Sigmoid colon (tissue), 7 donors: ENCODE measurements around the gene GREB1L. TPM values are rescaled to one million over a fixed set of nuclear protein-coding genes. Genes with fewer than 3 reads are reported as not detected.
"Not testable (repeated sequence)": the region's sequence is repeated elsewhere in the genome, so short reads cannot be mapped to it uniquely, and the experiment has no call there.

Source experiments
- DNase-seq: peaks from one replicate; pipeline ENCODE4 v3.0.0-alpha.2; 2019
- H3K27ac ChIP-seq, 4 donors: fragments of 200-600 bp; sonication (generic); one replicate each; pipeline ENCODE4 v1.5.1; 2016 to 2019; ENCODE audit warnings: mild to moderate bottlenecking in 1 of 4
- H3K27me3 ChIP-seq, 3 donors: fragments of 200-600 bp; sonication (generic); one replicate each; pipeline ENCODE4 v1.5.1; 2019; ENCODE audit warnings: mild to moderate bottlenecking in 1 of 3
- H3K36me3 ChIP-seq, 4 donors: fragments of 200-600 bp; sonication (generic); one replicate each; pipeline ENCODE4 v1.5.1; 2016 to 2019
- H3K4me1 ChIP-seq, 4 donors: fragments of 200-600 bp; sonication (generic); one replicate each; pipeline ENCODE4 v1.5.1; 2017 to 2019
- H3K4me3 ChIP-seq, 4 donors: fragments of 200-600 bp; sonication (generic); one replicate each; pipeline ENCODE4 v1.5.1; 2017 to 2019; ENCODE audit warnings: mild to moderate bottlenecking in 2 of 4, moderate library complexity in 1 of 4
- H3K9me3 ChIP-seq, 4 donors: fragments of 200-600 bp in 3 of 4; sonication (generic) in 3 of 4; one replicate each; pipeline versions ENCODE4 v1.5.1 to v1.6.1; 2013 to 2019
- EP300 ChIP-seq, 4 donors: sonication (generic); formaldehyde crosslinking; IDR thresholded peaks; one replicate each; pipeline ENCODE4 v1.6.1; 2017; ENCODE audit warnings: antibody characterized with exemption in 4 of 4
- POLR2A ChIP-seq, 2 donors: fragments of 450-650 bp; IDR thresholded peaks; one replicate each; pipeline ENCODE4 v1.6.1; 2016; ENCODE audit warnings: antibody characterized with exemption in 2 of 2, mild to moderate bottlenecking in 2 of 2, moderate library complexity in 2 of 2
- POLR2AphosphoS5 ChIP-seq, 4 donors: sonication (generic); formaldehyde crosslinking; IDR thresholded peaks; one replicate each; pipeline ENCODE4 v1.6.1; 2017; ENCODE audit warnings: antibody characterized with exemption in 4 of 4
- WGBS, 2 donors: extraction: QIAGEN DNeasy Blood & Tissue Kit; methylation state at CpG; one replicate each; pipeline ENCODE4 v1.1.7; 2013; 5-methylcytosine and 5-hydroxymethylcytosine counted together
- intact Hi-C: fragments of 100-400 bp; cut with DNase I; formaldehyde crosslinking; loops from one replicate; pipeline ENCODE4 v1.15.1; 2023
- polyA plus RNA-seq, 3 donors: library from polyadenylated mRNA; stranded (reverse); fragments of 200-250 nt; gene quantifications; one replicate each; pipeline ENCODE4 v1.2.3, GENCODE V29; 2013
- total RNA-seq, 4 donors: library from RNA; depleted of rRNA; stranded (reverse); fragments of >200 nt; gene quantifications; one replicate each; pipeline ENCODE4 v1.1.0, GENCODE V29; 2016
- TF ChIP-seq, protein P1 (sequence below), 4 experiments: fragments of 450-650 bp in 3 of 4; fragments of 200-600 bp in 1 of 4; IDR thresholded peaks; one replicate each; pipeline ENCODE4 v1.5.1; 2016 to 2019; ENCODE audit warnings: antibody characterized with exemption in 4 of 4, mild to moderate bottlenecking in 3 of 4, moderate library complexity in 2 of 4
- donor health status: healthy with polysubstance abuse.
- donor health status: Bipolar disorder and iron deficiency.
- donor health status: healthy.

Gene GREB1L
- total and polyA plus RNA-seq, 7 donors: 0.23 to 12.1 (median 4.4) TPM; not detected in 2

DNA sequence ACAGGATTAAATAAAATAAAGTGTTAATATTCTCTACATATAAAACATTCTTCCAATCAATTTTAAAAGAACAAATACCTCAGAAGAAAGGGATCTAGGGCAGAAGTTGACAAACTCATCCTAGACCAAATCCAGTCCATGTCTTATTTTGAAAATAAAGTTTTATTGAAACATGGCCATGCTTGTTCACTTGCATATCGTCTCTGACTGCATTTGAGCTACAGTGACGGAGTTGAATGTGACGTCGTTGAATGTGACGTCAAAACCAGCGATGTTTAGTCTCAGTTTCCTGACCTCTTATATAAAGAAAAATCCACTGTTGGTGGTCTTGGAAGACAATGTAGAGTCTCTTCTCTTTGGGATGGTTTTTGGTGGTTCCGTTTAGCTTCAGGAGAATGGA is 33.6 kb downstream of the GREB1L start:
- Histone ChIP-seq H3K27me3 (no peaks in the 10 kb centered on the region), H3K9me3 (no peaks in the 10 kb centered on the region), H3K36me3 (no peaks in the 10 kb centered on the region), H3K4me1 (no peaks in the 10 kb centered on the region), H3K4me3 (no peak overlapping the region), H3K27ac (no peak overlapping the region)
- DNase-seq: no peak
- intact Hi-C loops: no loop called here
- 90 to 95% methylated on average over 7 of the region's 7 CpGs for WGBS, 2 donors
- TF ChIP-seq EP300 (IDR thresholded peaks at IDR 0.05): no peak
- no peak for TF ChIP-seq POLR2A (IDR thresholded peaks at IDR 0.05)
- TF ChIP-seq, protein P1, sequence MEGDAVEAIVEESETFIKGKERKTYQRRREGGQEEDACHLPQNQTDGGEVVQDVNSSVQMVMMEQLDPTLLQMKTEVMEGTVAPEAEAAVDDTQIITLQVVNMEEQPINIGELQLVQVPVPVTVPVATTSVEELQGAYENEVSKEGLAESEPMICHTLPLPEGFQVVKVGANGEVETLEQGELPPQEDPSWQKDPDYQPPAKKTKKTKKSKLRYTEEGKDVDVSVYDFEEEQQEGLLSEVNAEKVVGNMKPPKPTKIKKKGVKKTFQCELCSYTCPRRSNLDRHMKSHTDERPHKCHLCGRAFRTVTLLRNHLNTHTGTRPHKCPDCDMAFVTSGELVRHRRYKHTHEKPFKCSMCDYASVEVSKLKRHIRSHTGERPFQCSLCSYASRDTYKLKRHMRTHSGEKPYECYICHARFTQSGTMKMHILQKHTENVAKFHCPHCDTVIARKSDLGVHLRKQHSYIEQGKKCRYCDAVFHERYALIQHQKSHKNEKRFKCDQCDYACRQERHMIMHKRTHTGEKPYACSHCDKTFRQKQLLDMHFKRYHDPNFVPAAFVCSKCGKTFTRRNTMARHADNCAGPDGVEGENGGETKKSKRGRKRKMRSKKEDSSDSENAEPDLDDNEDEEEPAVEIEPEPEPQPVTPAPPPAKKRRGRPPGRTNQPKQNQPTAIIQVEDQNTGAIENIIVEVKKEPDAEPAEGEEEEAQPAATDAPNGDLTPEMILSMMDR (IDR thresholded peaks at IDR 0.05): no peak
- no peak for TF ChIP-seq POLR2AphosphoS5 (IDR thresholded peaks at IDR 0.05)

DNA sequence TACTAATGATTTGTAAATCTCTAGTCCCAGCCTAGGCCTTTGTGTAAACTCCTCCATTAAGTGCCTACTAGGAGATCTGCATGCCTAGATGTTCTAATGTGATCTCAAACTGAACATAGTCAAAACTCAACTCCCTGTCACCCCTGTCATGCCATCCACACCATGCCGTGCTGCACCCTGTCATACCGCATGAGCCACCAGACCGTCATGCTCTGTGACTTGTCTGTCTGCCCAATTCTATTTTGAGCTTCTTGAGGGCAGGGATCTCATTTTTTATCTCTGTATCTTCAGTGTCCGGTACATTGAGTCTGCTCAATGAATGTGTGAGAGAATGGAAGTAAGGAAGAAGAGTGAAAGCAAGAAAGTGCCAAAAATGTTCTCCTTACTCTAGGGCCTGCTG is 35.5 kb downstream of the GREB1L start:
- Histone ChIP-seq H3K9me3 (no peaks in the 10 kb centered on the region), H3K4me3 (no peak overlapping the region), H3K36me3 (no peaks in the 10 kb centered on the region), H3K27me3 (no peaks in the 10 kb centered on the region), H3K27ac (no peak overlapping the region), H3K4me1 (no peaks in the 10 kb centered on the region)
- 93 to 95% methylated on average over 4 of the region's 4 CpGs for WGBS, 2 donors
- intact Hi-C loops: no loop called here
- TF ChIP-seq EP300 (IDR thresholded peaks at IDR 0.05) (no peak), POLR2A (IDR thresholded peaks at IDR 0.05) (no peak), POLR2AphosphoS5 (IDR thresholded peaks at IDR 0.05) (no peak)
- TF ChIP-seq, protein P1 (IDR thresholded peaks at IDR 0.05): no peak
- no peak for DNase-seq

DNA sequence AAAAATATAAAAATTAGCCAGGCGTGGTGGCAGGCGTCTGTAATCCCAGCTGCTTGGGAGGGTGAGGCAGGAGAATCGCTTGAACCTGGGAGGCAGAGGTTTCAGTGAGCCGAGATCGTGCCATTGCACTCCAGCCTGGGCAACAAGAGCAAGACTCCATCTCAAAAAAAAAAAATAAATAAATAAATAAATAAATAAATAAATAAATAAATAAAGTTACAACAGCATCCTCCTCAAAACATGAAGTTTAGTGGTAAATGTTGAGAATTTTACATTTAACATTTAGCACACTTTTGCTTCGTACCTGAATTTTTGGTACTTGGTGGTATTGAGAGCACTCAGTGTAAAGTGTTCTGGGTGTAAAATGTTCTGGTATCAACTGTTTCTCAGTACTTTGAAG is 36.2 kb downstream of the GREB1L start:
- H3K4me3 ChIP-seq, H3K9me3 ChIP-seq, DNase-seq, intact Hi-C loops, H3K36me3 ChIP-seq, H3K4me1 ChIP-seq, H3K27ac ChIP-seq, H3K27me3 ChIP-seq: not testable (repeated sequence)
- 90 to 93% methylated on average over 6 of the region's 6 CpGs for WGBS, 2 donors

DNA sequence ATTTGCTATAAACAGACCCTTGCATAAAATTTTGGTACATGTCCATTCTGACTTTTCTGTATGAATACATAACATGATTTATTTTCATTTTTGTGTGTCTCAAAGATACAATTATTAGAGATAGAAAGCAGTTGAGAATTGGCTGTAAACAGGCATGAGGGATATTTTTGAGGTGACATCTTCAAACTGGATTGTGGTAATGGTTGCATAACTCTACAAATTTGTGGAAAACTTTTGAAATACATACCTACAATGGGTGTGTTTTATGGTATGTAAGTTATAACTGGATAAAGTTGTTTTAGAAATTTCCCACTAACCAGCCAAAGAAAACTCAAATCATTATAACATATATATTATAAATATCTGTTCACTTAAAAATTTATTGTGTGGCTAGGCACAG is 39.6 kb downstream of the GREB1L start:
- Histone ChIP-seq H3K9me3 (no peaks in the 10 kb centered on the region), H3K4me3 (no peak overlapping the region), H3K27ac (no peak overlapping the region), H3K4me1 (no peaks in the 10 kb centered on the region), H3K27me3 (no peaks in the 10 kb centered on the region), H3K36me3 (no peaks in the 10 kb centered on the region)
- intact Hi-C loops: no loop called here
- TF ChIP-seq EP300 (IDR thresholded peaks at IDR 0.05): no peak
- no peak for TF ChIP-seq POLR2AphosphoS5 (IDR thresholded peaks at IDR 0.05)
- TF ChIP-seq, protein P1 (IDR thresholded peaks at IDR 0.05): no peak
- no peak for TF ChIP-seq POLR2A (IDR thresholded peaks at IDR 0.05)
- DNase-seq: no peak

- WGBS, 2 donors: 81 to 83% methylated on average over 3 of the region's 3 CpGs
- Histone ChIP-seq H3K27me3 (no peaks in the 10 kb centered on the region), H3K4me3 (no peak overlapping the region), H3K36me3 (no peaks in the 10 kb centered on the region), H3K27ac (no peak overlapping the region), H3K9me3 (no peaks in the 10 kb centered on the region), H3K4me1 (no peaks in the 10 kb centered on the region)
- DNase-seq: no peak
- intact Hi-C loops: no loop called here
- TF ChIP-seq POLR2AphosphoS5 (IDR thresholded peaks at IDR 0.05) (no peak), EP300 (IDR thresholded peaks at IDR 0.05) (no peak), POLR2A (IDR thresholded peaks at IDR 0.05) (no peak)
- TF ChIP-seq, protein P1 (IDR thresholded peaks at IDR 0.05): no peak
These were observed 42.5 kb downstream of the GREB1L start for GRCh38 chr18:21284540-21284939.
